ENCODE data around the gene GSAP.
"Not testable (repeated sequence)": the region's sequence is repeated elsewhere in the genome, so short reads cannot be mapped to it uniquely, and the experiment has no call there.

Gene GSAP

DNA sequence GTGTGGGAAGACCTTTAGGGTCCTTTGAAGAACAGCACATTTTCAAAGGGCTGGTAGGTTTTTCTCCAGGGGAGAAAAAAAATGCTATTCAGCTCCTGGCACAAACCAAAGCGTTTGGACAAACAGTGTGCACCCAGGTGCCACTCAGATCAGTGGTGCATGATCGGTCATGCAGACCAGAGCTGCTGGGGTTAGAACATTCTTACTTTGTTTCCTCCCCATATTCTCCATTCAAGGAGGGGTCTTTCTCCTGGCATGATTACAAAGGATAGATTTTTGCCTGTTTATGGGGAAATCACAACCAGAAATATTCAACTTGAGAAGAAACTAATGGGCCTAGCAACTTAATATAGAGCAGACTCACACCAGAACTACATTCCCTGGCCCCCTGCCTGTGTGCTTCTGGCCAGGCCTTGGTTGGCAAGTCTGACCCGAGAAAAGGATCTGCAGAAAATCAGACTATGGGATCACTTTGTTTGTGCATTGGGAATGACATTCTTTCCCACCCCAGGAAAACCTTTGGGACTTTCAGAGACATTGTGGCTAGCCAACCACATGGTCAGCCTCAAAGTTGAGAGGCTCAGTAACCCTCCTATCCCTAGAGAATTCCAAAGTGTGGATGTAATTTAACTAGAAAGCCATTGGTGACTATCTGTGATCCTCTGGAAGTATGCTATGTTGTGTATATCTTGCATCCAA, 134.2 kb downstream of the GSAP start:
- no peak for DNase-seq (ENCODE audit: low read depth)

DNA sequence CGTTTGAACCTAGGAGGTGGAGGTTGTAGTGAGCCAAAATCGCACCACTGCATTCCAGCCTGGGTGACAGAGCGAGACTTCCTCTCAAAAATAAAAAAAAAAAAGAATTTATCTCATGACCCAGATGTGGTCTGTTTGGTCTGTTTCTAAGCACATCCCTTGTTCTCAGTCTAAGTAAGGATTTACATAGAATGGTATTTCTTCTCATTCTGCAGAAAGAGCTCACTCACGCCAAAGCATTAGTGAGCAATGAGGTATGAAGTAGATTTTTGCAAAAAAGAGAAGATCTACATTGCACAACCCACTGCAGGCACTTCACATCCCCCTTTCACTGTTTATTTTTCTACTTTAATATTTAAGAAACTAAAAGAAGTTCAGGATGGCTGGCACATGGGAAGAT, 140.0 kb downstream of the GSAP start:
- no peak for DNase-seq (ENCODE audit: low read depth)

DNA sequence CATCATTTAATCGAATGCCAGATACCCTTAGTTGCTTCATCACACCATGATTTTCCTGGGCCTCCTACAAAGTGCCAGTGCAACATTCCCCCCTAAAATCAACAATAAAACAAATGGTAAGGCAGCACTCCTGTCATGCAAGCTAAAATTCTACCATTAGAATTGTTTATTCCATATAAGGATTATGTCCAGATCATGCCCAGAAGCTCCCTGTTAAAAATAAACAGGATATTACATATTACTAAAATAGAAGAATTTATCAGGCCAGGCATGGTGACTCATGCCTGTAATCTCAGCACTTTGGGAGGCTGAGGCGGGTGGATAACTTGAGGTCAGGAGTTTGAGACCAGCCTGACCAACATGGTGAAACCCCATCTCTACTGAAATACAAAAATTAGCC, 140.5 kb downstream of the GSAP start:
- DNase-seq (ENCODE audit: low read depth) = not testable (repeated sequence)

DNA sequence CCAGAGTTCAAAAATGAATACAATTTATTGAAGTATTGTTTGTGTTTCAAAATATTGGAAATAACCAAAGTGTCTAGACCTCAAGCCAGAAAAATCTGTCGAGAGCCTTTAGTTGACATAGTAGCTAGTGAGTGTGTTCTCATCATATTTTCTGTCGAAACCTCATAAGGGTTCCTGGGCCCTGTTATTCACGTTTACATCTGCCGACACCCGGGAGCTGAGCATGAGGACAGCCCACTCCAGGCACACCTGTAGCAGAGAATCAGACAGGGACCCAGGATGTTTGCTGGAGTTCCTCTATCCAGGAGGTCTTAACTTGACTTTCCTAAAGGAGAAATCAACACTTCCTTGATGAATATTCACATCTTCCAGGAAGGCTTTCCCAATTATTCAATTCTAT, 144.4 kb downstream of the GSAP start:
- DNase-seq (ENCODE audit: low read depth) = no peak

DNA sequence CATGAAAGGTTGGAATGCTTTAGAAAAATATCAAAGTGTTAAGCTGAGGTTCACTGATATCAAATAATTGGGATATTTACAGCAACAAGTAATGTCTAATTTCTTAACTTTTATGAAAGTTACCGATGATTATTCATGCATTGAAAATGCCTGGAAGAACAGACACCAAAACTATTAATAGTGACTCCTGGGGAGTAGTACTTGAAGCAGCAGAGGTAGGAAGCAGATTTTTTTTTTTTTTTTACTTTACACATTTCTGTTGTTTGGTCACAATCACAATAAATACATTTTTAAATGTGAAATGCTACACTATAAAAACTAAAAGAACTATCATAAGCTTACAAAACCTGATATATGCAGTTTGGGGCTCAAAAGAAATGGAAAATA, 146.1 kb downstream of the GSAP start:
- DNase-seq (ENCODE audit: low read depth) = no peak

GRCh38 chr7:77269360-77270093, 146.6 kb downstream of the GSAP start:
- DNase-seq (ENCODE audit: low read depth) = no peak

DNA sequence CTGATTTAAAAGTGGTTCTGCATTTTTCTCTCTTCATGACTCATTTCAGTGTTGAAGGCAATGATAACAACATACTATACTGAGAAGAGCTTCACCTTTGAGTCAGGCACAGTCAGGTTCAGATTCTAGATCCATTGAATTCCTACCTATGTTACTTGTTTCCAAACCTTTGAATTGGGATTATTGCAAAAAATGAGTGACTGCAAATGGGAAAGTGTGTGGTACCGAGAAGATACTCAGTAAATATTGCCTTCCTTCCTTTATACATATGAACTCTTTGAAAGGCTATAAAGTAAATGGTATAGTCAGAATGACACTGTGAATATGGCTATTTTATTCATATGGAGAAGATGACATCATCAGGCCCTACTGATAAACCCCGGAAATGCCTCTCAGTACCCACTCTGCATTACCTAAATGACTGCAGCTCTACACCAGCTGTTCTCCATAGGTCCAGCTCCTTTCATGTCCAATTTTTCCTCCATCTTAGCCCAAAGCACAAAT, 149.8 kb downstream of the GSAP start:
- DNase-seq (ENCODE audit: low read depth) = no peak

GRCh38 chr7:77265666-77266065, 150.5 kb downstream of the GSAP start:
- no peak for DNase-seq (ENCODE audit: low read depth)

DNA sequence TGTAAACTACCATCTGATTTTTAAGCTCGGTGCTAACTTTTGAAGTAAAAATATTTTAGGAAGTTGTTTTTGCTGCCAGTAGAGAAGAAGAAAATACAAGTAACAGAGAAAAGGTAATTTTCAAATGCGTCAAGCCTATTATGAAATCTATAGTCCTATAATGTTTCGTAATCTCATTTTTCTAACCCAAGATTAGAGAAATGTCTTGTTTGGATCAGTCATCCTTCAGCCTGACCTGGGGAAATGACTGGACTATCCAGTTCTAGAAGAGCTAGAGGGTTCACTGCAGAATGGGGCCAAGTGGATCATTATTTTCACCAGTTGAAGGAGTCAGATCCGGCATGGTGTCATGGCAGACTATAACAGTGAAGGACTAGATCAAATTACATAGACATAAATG, 153.8 kb downstream of the GSAP start:
- no peak for DNase-seq (ENCODE audit: low read depth)

Measured in activated T-cell treated with anti-CD3 and anti-CD28 coated beads for 48 hours (primary cell).